Measurements from ENCODE around the gene ELOB. TPM values are rescaled to one million over a fixed set of nuclear protein-coding genes. Genes with fewer than 3 reads are reported as not detected.
A peak's percentile ranks its signal among the peaks of the same experiment; 100 is the strongest.
"Not testable (repeated sequence)": the region's sequence is repeated elsewhere in the genome, so short reads cannot be mapped to it uniquely, and the experiment has no call there.

ELOB gene
- total RNA-seq, 1 donor from 2014 or later = 228 TPM

GRCh38 chr16:2739625-2740430 is 37.3 kb downstream of the ELOB start:
- ATAC-seq = no peak
- intact Hi-C loops (cut with DNase I) = no loop called here
- DNase-seq (ENCODE audit: low spot score) = no peak

DNA sequence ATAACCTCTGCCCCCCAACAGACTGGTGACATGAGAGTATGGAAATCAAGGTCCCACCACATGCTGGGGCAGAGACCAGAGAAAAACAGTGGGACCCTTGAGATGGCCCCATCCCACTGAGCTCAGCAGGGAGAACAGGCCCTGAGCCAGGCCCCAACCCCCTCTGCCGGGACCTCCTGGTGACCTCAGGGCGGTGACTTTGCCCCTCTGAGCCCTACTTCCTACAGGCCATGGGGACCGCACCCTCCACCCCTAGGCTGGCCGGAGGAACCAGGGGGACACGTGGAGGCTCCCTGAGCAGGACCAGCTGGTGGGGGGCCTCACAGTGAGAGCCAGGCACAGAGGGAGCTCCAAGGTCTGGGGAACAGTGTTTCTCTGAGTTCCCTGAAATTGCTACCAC is 38.5 kb downstream of the ELOB start:
- DNase-seq (ENCODE audit: low spot score) (no peak), ATAC-seq (no peak)
- intact Hi-C loops (cut with DNase I) = no loop called here

DNA sequence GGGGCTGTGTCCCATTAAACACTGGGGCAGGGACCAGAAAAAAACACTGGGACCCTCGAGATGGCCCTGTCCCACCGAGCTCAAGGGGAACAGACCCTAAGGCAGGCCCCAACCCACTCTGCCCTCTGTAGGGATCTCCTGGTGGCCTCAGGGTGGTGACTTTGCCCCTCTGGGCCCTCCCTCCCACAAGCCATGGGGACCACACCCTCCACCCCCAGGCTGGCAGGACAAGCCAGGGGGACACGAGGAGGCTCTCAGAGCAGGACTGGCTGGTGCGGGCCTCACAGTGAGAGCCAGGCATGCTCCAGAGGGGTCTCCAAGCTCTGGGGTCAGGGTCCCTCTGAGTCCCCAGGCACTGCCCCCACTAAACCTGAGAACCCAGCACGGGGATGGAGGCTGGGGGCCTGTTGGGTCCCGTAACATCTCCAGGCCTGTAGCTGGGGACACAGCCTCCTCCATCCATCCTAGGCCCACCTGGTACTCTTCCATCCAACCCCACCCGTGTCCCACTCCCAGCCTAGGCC is 39.1 kb downstream of the ELOB start:
- DNase-seq (ENCODE audit: low spot score) (no peak), ATAC-seq (no peak)
- intact Hi-C loops (cut with DNase I) = no loop called here

DNA sequence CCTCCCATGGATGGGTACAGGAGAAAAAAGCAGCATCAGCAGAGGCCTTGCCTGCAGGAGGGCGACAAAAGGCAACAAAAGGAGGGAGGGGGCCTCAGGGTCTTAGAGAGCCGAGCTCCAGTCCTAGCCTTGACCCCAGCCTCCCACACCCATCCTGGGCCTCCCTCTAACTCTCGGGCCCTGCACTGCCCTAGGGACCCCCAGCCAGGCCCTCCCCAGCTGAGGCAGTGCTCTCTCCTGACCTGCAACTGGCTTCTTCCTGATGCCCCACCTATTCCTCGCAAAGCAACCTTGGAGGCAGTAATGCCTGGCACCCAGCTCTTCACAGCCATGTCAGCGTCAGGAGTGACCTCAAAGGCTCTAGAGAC is 39.9 kb downstream of the ELOB start:
- ATAC-seq = no peak
- intact Hi-C loops (cut with DNase I) = no loop called here
- no peak for DNase-seq (ENCODE audit: low spot score)

- intact Hi-C loops (cut with DNase I) = no loop called here
- no peak for ATAC-seq
Observed at GRCh38 chr16:2736476-2737237, 40.4 kb downstream of the ELOB start.

GRCh38 chr16:2734844-2735515 is 42.1 kb downstream of the ELOB start:
- DNase-seq (ENCODE audit: low spot score) (no peak), ATAC-seq (no peak)
- intact Hi-C loops (cut with DNase I) = no loop called here

More at GRCh38 chr16:2736476-2737237, 40.4 kb downstream of the ELOB start:
- no peak for DNase-seq (ENCODE audit: low spot score)

DNA sequence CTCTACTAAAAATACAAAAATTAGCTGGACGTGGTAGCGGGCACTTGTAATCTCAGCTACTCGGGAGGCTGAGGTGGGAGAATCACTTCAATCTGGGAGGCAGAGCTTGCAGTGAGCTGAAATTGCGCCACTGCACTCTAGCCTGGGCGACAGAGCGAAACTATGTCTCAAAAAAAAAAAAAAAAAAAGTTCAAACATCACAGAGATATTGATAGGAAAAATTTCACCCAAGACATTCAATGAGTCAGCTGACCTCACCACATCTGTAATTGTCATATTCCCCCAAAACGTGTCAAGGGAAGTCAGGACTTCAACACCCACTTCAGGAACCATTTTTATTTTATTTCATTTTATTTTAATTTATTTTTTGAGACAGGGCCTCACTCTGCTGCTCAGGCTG is 49.0 kb downstream of the ELOB start:
- DNase-seq (ENCODE audit: low spot score) = no peak
- no peak for ATAC-seq
- intact Hi-C loops (cut with DNase I) = no loop called here

- DNase-seq (ENCODE audit: low spot score) (no peak), ATAC-seq (no peak)
- intact Hi-C loops (cut with DNase I) = no loop called here
Observed at GRCh38 chr16:2726923-2727322, 50.2 kb downstream of the ELOB start.

DNA sequence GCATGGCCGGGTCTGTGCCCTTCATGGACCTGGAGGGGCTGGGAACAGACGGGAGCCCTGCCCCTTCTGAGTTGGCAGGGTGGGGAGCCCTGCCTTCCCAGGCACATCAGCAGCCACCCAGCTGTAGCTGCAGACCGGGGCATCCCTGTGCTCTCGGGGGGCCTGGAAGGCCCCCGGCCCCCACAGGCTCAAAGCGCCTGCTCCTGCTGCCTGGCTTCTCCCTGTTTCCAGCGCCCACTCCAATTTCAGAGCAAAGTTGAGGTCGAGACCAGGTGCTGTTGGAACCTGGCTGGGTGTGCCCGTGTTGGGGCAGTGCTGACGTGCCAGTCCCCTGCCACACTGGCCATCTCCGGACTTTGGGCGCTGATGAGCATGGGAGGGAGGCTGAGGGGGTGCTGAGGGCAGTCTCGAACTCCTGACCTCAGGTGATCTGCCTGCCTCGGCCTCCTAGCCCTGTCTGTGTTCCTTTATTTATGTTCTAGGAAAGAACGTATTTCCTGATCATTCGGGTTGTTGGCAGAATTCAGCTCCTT is 52.2 kb downstream of the ELOB start:
- ATAC-seq (no peak), DNase-seq (ENCODE audit: low spot score) (no peak)
- intact Hi-C loops (cut with DNase I) = no loop called here

DNA sequence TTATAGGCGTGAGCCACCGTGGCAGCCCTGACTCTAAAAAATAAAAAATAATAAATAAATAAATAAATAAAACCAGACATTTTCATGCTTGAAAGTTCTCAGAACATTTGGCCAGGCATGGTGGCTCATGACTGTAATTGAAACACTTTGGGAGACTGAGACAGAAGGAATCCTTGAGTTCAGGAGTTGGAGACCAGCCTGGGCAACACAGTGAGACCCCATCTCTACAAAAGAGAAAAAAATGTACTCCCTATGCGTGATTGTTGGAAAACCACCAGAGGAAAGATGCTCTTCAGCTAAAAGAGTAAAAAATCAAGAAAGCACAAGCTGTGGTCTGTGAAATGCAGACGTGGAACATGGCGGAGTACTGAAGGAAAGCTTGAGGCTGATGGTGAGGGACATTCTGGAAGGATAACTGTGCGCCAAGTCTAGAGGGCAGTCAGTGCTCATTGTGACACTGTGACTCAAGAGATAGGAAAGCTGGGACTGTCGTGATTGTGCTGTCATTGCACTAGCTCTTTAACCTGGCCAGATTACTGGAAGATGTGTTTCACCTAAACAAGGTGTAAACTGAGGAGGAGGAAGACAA is 52.9 kb downstream of the ELOB start:
- intact Hi-C loops (cut with DNase I) = no loop called here
- ATAC-seq = no peak
- DNase-seq (ENCODE audit: low spot score) = no peak

- intact Hi-C loops (cut with DNase I) = not testable (repeated sequence)
- ATAC-seq = peak; percentile 3
Observed at GRCh38 chr16:2721634-2722173, 55.4 kb downstream of the ELOB start.

More at GRCh38 chr16:2721634-2722173, 55.4 kb downstream of the ELOB start:
- not testable (repeated sequence) for DNase-seq (ENCODE audit: low spot score)

Other genes starting within 250 kb of the ELOB start
- gene CEMP1, start 245.9 kb downstream of the ELOB start, total RNA-seq = not detected
- gene PDPK1, start 239.3 kb downstream of the ELOB start, total RNA-seq = 46.3 TPM
- 18.2 TPM for gene KCTD5, start 94.8 kb downstream of the ELOB start, total RNA-seq
- gene PRSS27, start 57.1 kb downstream of the ELOB start, total RNA-seq = 2.1 TPM
- 931 TPM for gene SRRM2, start 24.6 kb downstream of the ELOB start, total RNA-seq
- gene PRSS33, start 10.3 kb upstream of the ELOB start, total RNA-seq = not detected
- not detected for gene PRSS41, start 21.2 kb upstream of the ELOB start, total RNA-seq
- 0.40 TPM for gene PRSS21, start 40.0 kb upstream of the ELOB start, total RNA-seq
- gene ZG16B, start 53.0 kb upstream of the ELOB start, total RNA-seq = not detected
- 0.36 TPM for gene PRSS22, start 80.9 kb upstream of the ELOB start, total RNA-seq
- 17.7 TPM for gene FLYWCH2, start 105.9 kb upstream of the ELOB start, total RNA-seq
- gene FLYWCH1, start 134.7 kb upstream of the ELOB start, total RNA-seq = 72.5 TPM
- gene KREMEN2, start 187.0 kb upstream of the ELOB start, total RNA-seq = not detected
- gene PAQR4, start 192.1 kb upstream of the ELOB start, total RNA-seq = 6.6 TPM
- 1.9 TPM for gene PKMYT1, start 203.2 kb upstream of the ELOB start, total RNA-seq
- 0.53 TPM for gene CLDN9, start 235.6 kb upstream of the ELOB start, total RNA-seq
- gene CLDN6, start 240.9 kb upstream of the ELOB start, total RNA-seq = not detected
- 13.6 TPM for gene TNFRSF12A, start 243.1 kb upstream of the ELOB start, total RNA-seq
- gene HCFC1R1, start 246.7 kb upstream of the ELOB start, total RNA-seq = 65.9 TPM
- gene THOC6, start 246.8 kb upstream of the ELOB start, total RNA-seq = 13.6 TPM